Omental fat pad (tissue), 4 donors: ENCODE data around the gene CAT. TPM values are rescaled to one million over a fixed set of nuclear protein-coding genes. Genes with fewer than 3 reads are reported as not detected.

Source experiments
- ATAC-seq: fragments of 150-250 bp; one replicate; pipeline ENCODE4 v1.9.1; 2016; ENCODE audit warnings: mild to moderate bottlenecking, moderate library complexity; ENCODE audit not compliant: low FRiP score
- DNase-seq: peaks from one replicate; pipeline ENCODE4 v3.0.0-alpha.2; 2019; ENCODE audit warnings: low spot score
- CTCF ChIP-seq, 3 donors: fragments of 450-650 bp; IDR thresholded peaks; one replicate each; pipeline ENCODE4 v1.5.1; 2016 to 2017; ENCODE audit warnings: antibody characterized with exemption in 3 of 3, mild to moderate bottlenecking in 3 of 3, moderate library complexity in 2 of 3
- small RNA-seq: library from RNA; depleted of rRNA; stranded (forward); fragments of <200 nt; gene quantifications from one replicate; pipeline ENCODE3, GENCODE V24; 2016
- total RNA-seq, 4 donors: library from RNA; depleted of rRNA; stranded (reverse); fragments of >200 nt; gene quantifications; one replicate each; pipeline ENCODE4 v1.1.0, GENCODE V29; 2016

The CAT gene
- total RNA-seq, 4 donors from 2014 or later: 228 to 429 (median 293) TPM

- DNase-seq: no peak
- ATAC-seq: no peak
- no peak for TF ChIP-seq CTCF (IDR thresholded peaks at IDR 0.05)
Measured at GRCh38 chr11:34516247-34517040, 77.7 kb downstream of the CAT start.

GRCh38 chr11:34519595-34520235, 81.0 kb downstream of the CAT start:
- no peak for DNase-seq
- TF ChIP-seq CTCF (IDR thresholded peaks at IDR 0.05): no peak
- no peak for ATAC-seq

GRCh38 chr11:34521265-34521664, 82.5 kb downstream of the CAT start:
- ATAC-seq (no peak), DNase-seq (no peak)
- TF ChIP-seq CTCF (IDR thresholded peaks at IDR 0.05): no peak

Small RNA genes lying within 50 kb of the gene (small RNA-seq; reads per million reads assigned to genes)
- not detected for gene AL035079.1

Other genes starting within 250 kb of the CAT start
- gene ABTB2, start 80.9 kb upstream of the CAT start, total RNA-seq: 1 to 10 TPM; 3.4 to 6.2 (median 4.2) TPM
- not detected for gene ELF5, start 74.9 kb downstream of the CAT start, total RNA-seq
- under 1 TPM in 1 of 4 donors, not detected in 3; 0.38 TPM for gene EHF, start 182.2 kb downstream of the CAT start, total RNA-seq